B cell (primary cell): Measurements from ENCODE around the gene ZNF324. TPM values are rescaled to one million over a fixed set of nuclear protein-coding genes. Genes with fewer than 3 reads are reported as not detected.

Experiments
- ATAC-seq: fragments of 200-7000 bp; cut with Tn5 transposase; one replicate; pipeline ENCODE4 v1.10.0; 2021; ENCODE audit warnings: low read depth, mild to moderate bottlenecking, moderate number of reproducible peaks, moderate library complexity
- CTCF ChIA-PET: fragments of 350-600 bp; sonication (Branson Sonifier 250); formaldehyde crosslinking; loops from one replicate; lab custom pipeline; 2021; ENCODE audit warnings: antibody characterized with exemption, inconsistent platforms; lab: Charles Lee
- POLR2A ChIA-PET: fragments of 350-600 bp; sonication (Branson Sonifier 250); formaldehyde crosslinking; loops from one replicate; lab custom pipeline; 2021; ENCODE audit warnings: antibody characterized with exemption; lab: Charles Lee
- DNase-seq: peaks from one replicate; pipeline ENCODE4 v3.0.0; 2013
- H2AFZ ChIP-seq: 2 replicates; pipeline ENCODE4 v1.6.1; 2012; ENCODE audit warnings: mild to moderate bottlenecking, low read depth, low read length; ENCODE audit not compliant: insufficient read depth, poor library complexity, severe bottlenecking
- H3K27ac ChIP-seq, 2 donors: 1 replicate in 1 of 2; 2 replicates in 1 of 2; pipeline ENCODE4 v1.5.1; 2012 to 2013; ENCODE audit warnings: low read length in 2 of 2, mild to moderate bottlenecking in 2 of 2, moderate library complexity in 1 of 2
- H3K27me3 ChIP-seq, 4 experiments: fragments of 200-600 bp in 1 of 4; sonication (generic) in 1 of 4; replicated peaks in 1 of 4; 1 replicate in 2 of 4; 2 replicates in 2 of 4; pipeline versions ENCODE4 v1.6.1 to v1.7.0; 2013 to 2016; ENCODE audit warnings: low read length in 3 of 4, mild to moderate bottlenecking in 2 of 4, mixed read lengths in 1 of 4, moderate library complexity in 1 of 4; ENCODE audit not compliant: insufficient read depth in 4 of 4, control insufficient read depth in 3 of 4; ENCODE audit errors: control extremely low read depth in 1 of 4
- H3K36me3 ChIP-seq, 2 experiments: replicated peaks in 1 of 2; 1 replicate in 1 of 2; 2 replicates in 1 of 2; pipeline versions ENCODE4 v1.6.1 to v1.7.1; 2013; ENCODE audit warnings: low read length in 1 of 2; ENCODE audit not compliant: insufficient read depth in 2 of 2, control insufficient read depth in 1 of 2; ENCODE audit errors: control extremely low read depth in 1 of 2, extremely low read depth in 1 of 2
- H3K4me1 ChIP-seq, 2 donors: fragments of 200-600 bp in 1 of 2; sonication (generic) in 1 of 2; 1 replicate in 1 of 2; 2 replicates in 1 of 2; pipeline versions ENCODE4 v1.5.1 to v1.6.1; 2013 to 2017; ENCODE audit warnings: low read length in 2 of 2; ENCODE audit not compliant: control insufficient read depth in 2 of 2, insufficient read depth in 2 of 2
- H3K4me2 ChIP-seq: replicated peaks from 2 replicates; pipeline ENCODE3; 2012; ENCODE audit warnings: mild to moderate bottlenecking, low read depth, low read length; ENCODE audit not compliant: poor library complexity, severe bottlenecking
- H3K4me3 ChIP-seq, 5 experiments: fragments of 200-600 bp in 1 of 5; sonication (generic) in 1 of 5; 1 replicate in 3 of 5; 2 replicates in 2 of 5; pipeline versions ENCODE4 v1.5.1 to v1.7.0; 2011 to 2016; ENCODE audit warnings: low read length in 4 of 5, mild to moderate bottlenecking in 4 of 5, low read depth in 2 of 5, control low read depth in 1 of 5, moderate library complexity in 1 of 5; ENCODE audit not compliant: insufficient read depth in 1 of 5; ENCODE audit errors: control extremely low read depth in 1 of 5, extremely low read depth in 1 of 5
- H3K79me2 ChIP-seq: fragments of 200-600 bp; sonication (generic); one replicate; pipeline ENCODE4 v1.6.0; 2016; ENCODE audit warnings: low read length; ENCODE audit not compliant: control insufficient read depth, insufficient read depth
- H3K9ac ChIP-seq: fragments of 200-600 bp; sonication (generic); 2 replicates; pipeline ENCODE4 v1.6.1; 2017; ENCODE audit warnings: mild to moderate bottlenecking, low read length, moderate library complexity
- H3K9me3 ChIP-seq, 3 donors: one replicate each; pipeline versions ENCODE4 v1.6.1 to v1.7.1; 2013; ENCODE audit warnings: low read length in 2 of 3; ENCODE audit not compliant: control insufficient read depth in 2 of 3, insufficient read depth in 1 of 3; ENCODE audit errors: control extremely low read depth in 1 of 3
- H4K20me1 ChIP-seq: 2 replicates; pipeline ENCODE4 v1.6.0; 2012; ENCODE audit warnings: mild to moderate bottlenecking, low read length; ENCODE audit not compliant: insufficient read depth, control insufficient read depth, poor library complexity, severe bottlenecking
- H3K27ac Mint-ChIP-seq: one replicate; pipeline ENCODE4 v1.8.0; 2021; ENCODE audit warnings: mixed read lengths
- H3K27me3 Mint-ChIP-seq: one replicate; pipeline ENCODE4 v1.8.0; 2021; ENCODE audit warnings: mixed read lengths
- H3K4me1 Mint-ChIP-seq: one replicate; pipeline ENCODE4 v1.8.0; 2021; ENCODE audit warnings: mixed read lengths
- H3K4me3 Mint-ChIP-seq: one replicate; pipeline ENCODE4 v1.8.0; 2021; ENCODE audit warnings: mixed read lengths
- H3K9me3 Mint-ChIP-seq: one replicate; pipeline ENCODE4 v1.8.0; 2022; ENCODE audit warnings: mixed read lengths; ENCODE audit not compliant: insufficient read depth
- CTCF ChIP-seq: fragments of 200-600 bp; IDR thresholded peaks from one replicate; pipeline ENCODE4 v1.8.0; 2022; ENCODE audit warnings: antibody characterized with exemption, mild to moderate bottlenecking
- EZH2 ChIP-seq: IDR thresholded peaks from 2 replicates; pipeline ENCODE4 v1.6.1; 2012; ENCODE audit warnings: borderline replicate concordance, low read depth, mild to moderate bottlenecking, moderate library complexity, low read length; ENCODE audit not compliant: insufficient read depth, poor library complexity, severe bottlenecking
- WGBS: methylation state at CpG from one replicate; pipeline ENCODE4 v1.1.5; 2013; ENCODE audit warnings: missing lambda C conversion rate; ENCODE audit not compliant: insufficient coverage; 5-methylcytosine and 5-hydroxymethylcytosine counted together
- intact Hi-C: fragments of 100-400 bp; cut with micrococcal nuclease; formaldehyde crosslinking; loops from one replicate; pipeline ENCODE4 v1.10.0; 2022
- polyA plus RNA-seq: library from polyadenylated mRNA; depleted of rRNA; stranded (reverse); fragments of >200 nt; gene quantifications from 2 replicates; pipeline ENCODE4 v1.2.3, GENCODE V29; 2012
- total RNA-seq, 2 donors: library from RNA; stranded (reverse); fragments of 120-200 nt in 1 of 2; gene quantifications; 1 replicate in 1 of 2; 2 replicates in 1 of 2; pipeline versions ENCODE4 v1.2.3 to v1.2.4, GENCODE V29; 2013 to 2022

ZNF324 gene
- total and polyA plus RNA-seq, 2 donors (not counting 1 experiment from before 2014, with no cell fraction given), result 12.8 to 21.0 TPM

GRCh38 chr19:58451358-58452101 is 15.3 kb upstream of the ZNF324 start, which contains the start of gene ZNF324B:
Gene ZNF324B (plus strand): TSS chr19:58451622. CDS start chr19:58453702, 2,080 bp downstream.
- Histone ChIP-seq H3K36me3 (peaks cover 0 to 8% of the 10 kb centered on the region in 2 experiments), H2AFZ (peak within 1 kb of the TSS; percentile 92), H3K4me2 (peak within 1 kb of the TSS; percentile 93), H3K9me3 (peaks cover 3 to 13% (median 6%) of the 10 kb centered on the region in 3 donors), H3K79me2 (peaks cover 6% of the 10 kb centered on the region), H3K9ac (peak within 1 kb of the TSS; percentile 82), H3K27me3 (peaks cover 0 to 24% (median 2%) of the 10 kb centered on the region in 4 experiments), H3K27ac (peak within 1 kb of the TSS in 1 of 2 donors; percentile 66), H4K20me1 (no peaks in the 10 kb centered on the region), H3K4me1 (peaks cover 5 to 12% of the 10 kb centered on the region in 2 donors), H3K4me3 (peak within 1 kb of the TSS; percentile 55 to 81 (median 73))
- ATAC-seq (peak; percentile 97), DNase-seq (peak; percentile 97)
- H3K9me3 Mint-ChIP-seq, result peaks cover 5% of the 10 kb centered on the region
- peak within 1 kb of the TSS; percentile 93 for H3K4me3 Mint-ChIP-seq
- ChIA-PET CTCF (interaction anchor here (1.2 kb wide), 1 partner anchor 43 kb away, joined by 5 read pairs; the partner anchor contains the start of gene ZNF584), POLR2A (interaction anchor here (0.5 to 1.9 kb wide), 4 partner anchors 12 to 130 kb away, joined by 3 to 10 read pairs (median 8); partner anchors contain the start of genes ZBTB45 and ZNF132)
- TF ChIP-seq EZH2, result no peak
- TF ChIP-seq CTCF, result no peak
- peak within 1 kb of the TSS; percentile 85 for H3K27ac Mint-ChIP-seq
- H3K4me1 Mint-ChIP-seq, result peaks cover 20% of the 10 kb centered on the region
- intact Hi-C loops, result loop anchor here (1.0 to 5.0 kb wide), 10 partner anchors 11 to 146 kb away; partner anchors contain the start of genes ERVK3-1, MZF1, RPS5 and ZNF132
- under 1% methylated on average over 70 of the region's 79 CpGs for WGBS
- H3K27me3 Mint-ChIP-seq, result peaks cover 13% of the 10 kb centered on the region
